Right lobe of liver (tissue), 6 donors: ENCODE data around the gene BRD1. TPM values are rescaled to one million over a fixed set of nuclear protein-coding genes. Genes with fewer than 3 reads are reported as not detected.

Source experiments
- ATAC-seq, 4 donors: fragments of 200-7000 bp; cut with Tn5 transposase; one replicate each; pipeline ENCODE4 v1.9.1; 2020; ENCODE audit warnings: mild to moderate bottlenecking in 4 of 4, moderate library complexity in 4 of 4
- DNase-seq, 3 donors: peaks; one replicate each; pipeline ENCODE4 v3.0.0-alpha.2; 2020
- H3K27ac ChIP-seq, 3 donors: fragments of 200-600 bp; one replicate each; pipeline ENCODE4 v1.8.0; 2022
- H3K27me3 ChIP-seq, 2 donors: fragments of 200-600 bp; one replicate each; pipeline ENCODE4 v1.8.0; 2022
- H3K36me3 ChIP-seq, 4 donors: fragments of 200-600 bp; sonication (generic) in 1 of 4; one replicate each; pipeline versions ENCODE4 v1.5.1 to v1.8.0; 2017 to 2022; ENCODE audit warnings: control low read depth in 1 of 4
- H3K4me1 ChIP-seq, 4 donors: fragments of 200-600 bp; sonication (generic) in 1 of 4; one replicate each; pipeline versions ENCODE4 v1.5.1 to v1.8.0; 2017 to 2022; ENCODE audit warnings: control low read depth in 1 of 4
- H3K4me3 ChIP-seq, 3 donors: fragments of 200-600 bp; one replicate each; pipeline ENCODE4 v1.8.0; 2022
- H3K9me3 ChIP-seq, 4 donors: fragments of 200-600 bp; sonication (generic) in 1 of 4; one replicate each; pipeline versions ENCODE4 v1.5.1 to v1.8.0; 2017 to 2022; ENCODE audit warnings: control low read depth in 1 of 4
- POLR2A ChIP-seq: fragments of 450-650 bp; IDR thresholded peaks from one replicate; pipeline ENCODE4 v1.6.1; 2017; ENCODE audit warnings: antibody characterized with exemption, mild to moderate bottlenecking
- WGBS: methylation state at CpG from one replicate; pipeline ENCODE4 v1.1.6; 2018; ENCODE audit warnings: low coverage, low lambda C conversion rate; ENCODE audit not compliant: insufficient coverage; ENCODE audit errors: missing lambda C conversion rate; 5-methylcytosine and 5-hydroxymethylcytosine counted together
- intact Hi-C, 2 donors: fragments of 100-400 bp; cut with DNase I; formaldehyde crosslinking; loops; one replicate each; pipeline versions ENCODE4 v1.11.2 to v1.14.1; 2022
- total RNA-seq, 6 experiments: library from RNA; depleted of rRNA in 2 of 6; stranded (reverse); fragments of >200 nt in 2 of 6; fragmentation: NEBNext Ultra II Directional in 3 of 6; extraction: Animal tissue kit (Norgen Biotek cat#: 25700) in 3 of 6; gene quantifications; one replicate each; pipeline versions ENCODE4 v1.1.0 to v1.2.4, GENCODE V29; 2016 to 2023
- TF ChIP-seq, protein P1 (sequence below), 4 donors: fragments of 200-600 bp in 3 of 4; fragments of 450-650 bp in 1 of 4; IDR thresholded peaks; one replicate each; pipeline versions ENCODE4 v1.5.1 to v1.8.0; 2016 to 2022; ENCODE audit warnings: antibody characterized with exemption in 4 of 4, mild to moderate bottlenecking in 2 of 4
- donor health status: DM: no; HTN: yes; CAD: no.
- donor health status: DM: no; HTN: no; CAD: no.
- donor health status: DM: no; HTN: no; CAD: no.
- donor health status: DM: no; HTN: yes; CAD: no.
- donor health status: DM: no; HTN: yes; CAD: no.

The BRD1 gene
- total RNA-seq, 6 experiments from 2014 or later = 9.3 to 17.8 (median 11.6) TPM

GRCh38 chr22:49739138-49739537 lies 88.5 kb downstream of the BRD1 start:
- TF ChIP-seq POLR2A = no peak
- TF ChIP-seq, protein P1, sequence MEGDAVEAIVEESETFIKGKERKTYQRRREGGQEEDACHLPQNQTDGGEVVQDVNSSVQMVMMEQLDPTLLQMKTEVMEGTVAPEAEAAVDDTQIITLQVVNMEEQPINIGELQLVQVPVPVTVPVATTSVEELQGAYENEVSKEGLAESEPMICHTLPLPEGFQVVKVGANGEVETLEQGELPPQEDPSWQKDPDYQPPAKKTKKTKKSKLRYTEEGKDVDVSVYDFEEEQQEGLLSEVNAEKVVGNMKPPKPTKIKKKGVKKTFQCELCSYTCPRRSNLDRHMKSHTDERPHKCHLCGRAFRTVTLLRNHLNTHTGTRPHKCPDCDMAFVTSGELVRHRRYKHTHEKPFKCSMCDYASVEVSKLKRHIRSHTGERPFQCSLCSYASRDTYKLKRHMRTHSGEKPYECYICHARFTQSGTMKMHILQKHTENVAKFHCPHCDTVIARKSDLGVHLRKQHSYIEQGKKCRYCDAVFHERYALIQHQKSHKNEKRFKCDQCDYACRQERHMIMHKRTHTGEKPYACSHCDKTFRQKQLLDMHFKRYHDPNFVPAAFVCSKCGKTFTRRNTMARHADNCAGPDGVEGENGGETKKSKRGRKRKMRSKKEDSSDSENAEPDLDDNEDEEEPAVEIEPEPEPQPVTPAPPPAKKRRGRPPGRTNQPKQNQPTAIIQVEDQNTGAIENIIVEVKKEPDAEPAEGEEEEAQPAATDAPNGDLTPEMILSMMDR (IDR thresholded peaks at IDR 0.05) = no peak
- WGBS = 33% methylated on average over 2 of the region's 2 CpGs

DNA sequence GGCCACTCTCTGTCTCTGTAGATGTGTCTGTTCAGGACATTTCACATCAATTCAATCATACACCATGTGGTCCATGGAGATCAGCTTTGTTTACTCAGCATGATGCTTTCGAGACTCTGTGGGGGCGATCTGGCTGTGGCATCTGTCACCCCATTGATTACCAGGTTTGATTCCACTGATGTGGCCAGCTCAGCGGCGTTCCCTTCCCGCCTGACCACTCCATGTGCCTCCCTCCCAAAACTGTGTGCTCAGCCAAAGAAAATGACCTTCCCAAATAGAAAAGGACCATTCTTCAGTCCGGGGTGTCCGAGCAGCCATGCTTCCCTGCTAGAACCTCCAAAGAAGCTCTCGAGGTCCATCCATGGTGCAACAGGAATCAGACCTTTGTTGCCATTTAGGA lies 89.1 kb downstream of the BRD1 start:
- no peak for DNase-seq
- H3K9me3 ChIP-seq = no peaks in the 10 kb centered on the region
- H3K36me3 ChIP-seq = no peaks in the 10 kb centered on the region
- intact Hi-C loops = no loop called here
- no peak overlapping the region for H3K27ac ChIP-seq
- H3K27me3 ChIP-seq = no peaks in the 10 kb centered on the region
- WGBS = 17% methylated on average over 1 of the region's 8 CpGs
- no peak for ATAC-seq
- H3K4me1 ChIP-seq = no peaks in the 10 kb centered on the region
- no peak overlapping the region for H3K4me3 ChIP-seq
- TF ChIP-seq POLR2A = no peak
- TF ChIP-seq, protein P1 (IDR thresholded peaks at IDR 0.05) = no peak

More at GRCh38 chr22:49739138-49739537, 88.5 kb downstream of the BRD1 start:
- H3K27me3 ChIP-seq = no peaks in the 10 kb centered on the region
- DNase-seq (no peak), ATAC-seq (no peak)
- H3K4me1 ChIP-seq = no peaks in the 10 kb centered on the region
- no peaks in the 10 kb centered on the region for H3K36me3 ChIP-seq
- H3K27ac ChIP-seq = no peak overlapping the region
- intact Hi-C loops = no loop called here
- H3K4me3 ChIP-seq = no peak overlapping the region
- no peaks in the 10 kb centered on the region for H3K9me3 ChIP-seq

- DNase-seq (no peak), ATAC-seq (no peak)
- TF ChIP-seq, protein P1 (IDR thresholded peaks at IDR 0.05) = no peak
- no peak for TF ChIP-seq POLR2A
- Histone ChIP-seq H3K4me3 (no peak overlapping the region), H3K9me3 (no peaks in the 10 kb centered on the region), H3K36me3 (no peaks in the 10 kb centered on the region), H3K27ac (no peak overlapping the region), H3K27me3 (no peaks in the 10 kb centered on the region), H3K4me1 (no peaks in the 10 kb centered on the region)
- intact Hi-C loops = no loop called here
- WGBS = 73% methylated on average over 5 of the region's 12 CpGs
Observed at GRCh38 chr22:49738006-49738405, 89.7 kb downstream of the BRD1 start.

DNA sequence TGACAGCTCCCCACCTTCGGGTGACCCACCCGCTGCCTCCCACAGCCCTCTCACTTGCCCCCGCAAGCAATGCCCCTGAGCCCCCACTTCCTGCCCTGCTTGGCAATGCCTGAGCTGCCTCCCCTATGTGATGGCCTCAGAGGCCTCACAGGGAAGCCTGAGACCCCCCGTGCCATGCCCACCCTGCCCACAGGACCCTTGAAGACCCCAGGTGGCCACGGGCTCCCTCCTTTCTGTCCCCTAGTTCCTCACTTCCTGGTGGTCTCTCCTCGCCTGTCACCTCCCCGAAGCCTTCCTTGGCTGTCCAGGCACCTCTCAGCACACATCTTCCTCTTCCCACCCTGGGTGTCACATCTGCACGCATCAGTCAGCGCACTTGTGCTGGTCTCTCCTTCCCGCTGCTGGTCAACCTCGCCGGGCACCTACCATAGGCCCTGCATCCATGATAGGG lies 90.5 kb downstream of the BRD1 start:
- TF ChIP-seq, protein P1 (IDR thresholded peaks at IDR 0.05) = no peak
- no peak for TF ChIP-seq POLR2A
- 72% methylated on average over 10 of the region's 12 CpGs for WGBS
- H3K27me3 ChIP-seq = no peaks in the 10 kb centered on the region
- H3K27ac ChIP-seq = no peak overlapping the region
- H3K4me1 ChIP-seq = no peaks in the 10 kb centered on the region
- H3K9me3 ChIP-seq = no peaks in the 10 kb centered on the region
- DNase-seq (no peak), ATAC-seq (no peak)
- no peak overlapping the region for H3K4me3 ChIP-seq
- H3K36me3 ChIP-seq = no peaks in the 10 kb centered on the region
- intact Hi-C loops = no loop called here

DNA sequence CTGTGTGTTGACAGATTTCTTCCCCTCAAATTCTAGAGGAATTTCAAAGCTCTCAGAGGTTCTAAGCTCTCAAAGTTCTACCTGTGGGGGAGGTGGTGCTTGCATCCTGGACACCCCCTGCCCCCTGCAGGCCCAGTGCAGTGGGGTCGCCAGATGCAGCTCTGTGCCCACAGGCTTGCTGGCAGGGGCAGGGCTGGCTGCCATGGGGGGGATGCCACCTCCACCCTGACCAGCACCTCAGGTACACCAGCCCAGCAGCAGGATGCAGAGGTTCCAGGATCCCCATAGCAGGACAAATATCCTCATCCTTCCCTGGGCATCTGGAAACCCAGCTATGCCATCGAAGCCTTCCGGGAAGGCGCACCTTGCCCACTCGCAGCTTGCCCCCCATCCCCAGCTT lies 91.1 kb downstream of the BRD1 start:
- no peak overlapping the region for H3K27ac ChIP-seq
- ATAC-seq (no peak), DNase-seq (no peak)
- no peaks in the 10 kb centered on the region for H3K27me3 ChIP-seq
- intact Hi-C loops = no loop called here
- 45% methylated on average over 4 of the region's 5 CpGs for WGBS
- no peaks in the 10 kb centered on the region for H3K4me1 ChIP-seq
- H3K4me3 ChIP-seq = no peak overlapping the region
- H3K36me3 ChIP-seq = no peaks in the 10 kb centered on the region
- H3K9me3 ChIP-seq = no peaks in the 10 kb centered on the region
- TF ChIP-seq, protein P1 (IDR thresholded peaks at IDR 0.05) = no peak
- TF ChIP-seq POLR2A = no peak
